ENCODE data around the gene ASAP3.

The ASAP3 gene

DNA sequence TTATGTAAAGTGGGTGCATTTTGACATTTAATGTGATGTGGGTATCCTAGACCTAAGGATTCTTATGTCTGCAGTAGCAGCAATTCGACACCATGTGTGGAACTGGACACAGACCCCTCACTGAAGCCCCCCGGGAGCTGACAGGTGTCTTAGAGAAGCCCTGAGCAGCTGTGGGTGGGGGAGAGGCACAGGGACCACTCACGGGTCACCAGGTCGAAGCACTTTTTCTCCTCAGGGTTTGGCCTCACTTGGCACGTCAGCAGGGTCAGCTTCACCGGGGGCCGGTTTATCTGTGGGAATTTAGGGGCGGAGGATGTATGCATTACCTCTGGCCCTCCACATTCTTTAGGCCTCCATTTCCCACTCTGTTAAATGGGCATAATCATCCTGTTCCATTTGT is 45.4 kb downstream of the ASAP3 start:
- Histone ChIP-seq H4K20me1 (ENCODE audit: insufficient read depth, low read length) (0 out of 2 replicates have a peak, but pooled peaks cover 4% of the 10 kb centered on the region), H3K27ac (ENCODE audit: low read length) (no peak overlapping the region), H2AFZ (ENCODE audit: low read depth, low read length) (no peak overlapping the region), H3K36me3 (ENCODE audit: insufficient read depth, low read length) (no peaks in the 10 kb centered on the region), H3K79me2 (ENCODE audit: insufficient read depth, low read length) (no peaks in the 10 kb centered on the region), H3K27me3 (ENCODE audit: insufficient read depth, low read length, poor library complexity) (no peaks in the 10 kb centered on the region), H3K4me1 (ENCODE audit: insufficient read depth, low read length) (no peaks in the 10 kb centered on the region), H3K4me3 (ENCODE audit: low read depth in 1 of 2, low read length in 2 of 2) (no peak overlapping the region), H3K9ac (ENCODE audit: low read depth, low read length) (no peak overlapping the region), H3K4me2 (ENCODE audit: insufficient read depth, low read length) (no peak overlapping the region), H3K9me3 (ENCODE audit: insufficient read depth, low read length, severe bottlenecking) (no peaks in the 10 kb centered on the region)
- no peak for ATAC-seq (ENCODE audit: insufficient read depth, low read depth)
- DNase-seq: no peak
- TF ChIP-seq, protein P1, sequence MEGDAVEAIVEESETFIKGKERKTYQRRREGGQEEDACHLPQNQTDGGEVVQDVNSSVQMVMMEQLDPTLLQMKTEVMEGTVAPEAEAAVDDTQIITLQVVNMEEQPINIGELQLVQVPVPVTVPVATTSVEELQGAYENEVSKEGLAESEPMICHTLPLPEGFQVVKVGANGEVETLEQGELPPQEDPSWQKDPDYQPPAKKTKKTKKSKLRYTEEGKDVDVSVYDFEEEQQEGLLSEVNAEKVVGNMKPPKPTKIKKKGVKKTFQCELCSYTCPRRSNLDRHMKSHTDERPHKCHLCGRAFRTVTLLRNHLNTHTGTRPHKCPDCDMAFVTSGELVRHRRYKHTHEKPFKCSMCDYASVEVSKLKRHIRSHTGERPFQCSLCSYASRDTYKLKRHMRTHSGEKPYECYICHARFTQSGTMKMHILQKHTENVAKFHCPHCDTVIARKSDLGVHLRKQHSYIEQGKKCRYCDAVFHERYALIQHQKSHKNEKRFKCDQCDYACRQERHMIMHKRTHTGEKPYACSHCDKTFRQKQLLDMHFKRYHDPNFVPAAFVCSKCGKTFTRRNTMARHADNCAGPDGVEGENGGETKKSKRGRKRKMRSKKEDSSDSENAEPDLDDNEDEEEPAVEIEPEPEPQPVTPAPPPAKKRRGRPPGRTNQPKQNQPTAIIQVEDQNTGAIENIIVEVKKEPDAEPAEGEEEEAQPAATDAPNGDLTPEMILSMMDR (IDR thresholded peaks at IDR 0.05; ENCODE audit: borderline replicate concordance, extremely low read depth, low read length, poor library complexity, severe bottlenecking): no peak
- no peak for TF ChIP-seq EZH2 (IDR thresholded peaks at IDR 0.05; ENCODE audit: borderline replicate concordance, low read depth, low read length, severe bottlenecking)

DNA sequence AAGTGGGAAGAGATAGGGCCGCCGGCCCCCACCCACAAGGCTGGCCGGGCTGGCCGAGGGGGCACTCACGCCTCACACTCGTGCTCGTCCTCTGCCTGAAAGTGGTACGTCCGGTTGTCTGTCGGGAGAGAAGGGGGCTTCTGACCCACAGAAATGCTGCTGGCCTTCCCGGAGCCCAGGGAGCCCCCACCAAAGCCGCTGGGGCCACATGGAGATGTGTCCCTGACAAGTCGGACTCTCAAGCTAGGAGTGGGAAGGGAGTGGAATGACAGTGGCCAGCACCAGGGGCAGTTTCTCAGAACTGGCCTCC is 46.7 kb downstream of the ASAP3 start:
- Histone ChIP-seq H3K27me3 (ENCODE audit: insufficient read depth, low read length, poor library complexity) (no peaks in the 10 kb centered on the region), H3K4me2 (ENCODE audit: insufficient read depth, low read length) (no peak overlapping the region), H2AFZ (ENCODE audit: low read depth, low read length) (no peak overlapping the region), H3K79me2 (ENCODE audit: insufficient read depth, low read length) (no peaks in the 10 kb centered on the region), H3K27ac (ENCODE audit: low read length) (no peak overlapping the region), H3K9me3 (ENCODE audit: insufficient read depth, low read length, severe bottlenecking) (no peaks in the 10 kb centered on the region), H3K4me1 (ENCODE audit: insufficient read depth, low read length) (no peaks in the 10 kb centered on the region), H4K20me1 (ENCODE audit: insufficient read depth, low read length) (0 out of 2 replicates have a peak, but pooled peaks cover 2% of the 10 kb centered on the region), H3K4me3 (ENCODE audit: low read depth in 1 of 2, low read length in 2 of 2) (no peak overlapping the region), H3K9ac (ENCODE audit: low read depth, low read length) (no peak overlapping the region), H3K36me3 (ENCODE audit: insufficient read depth, low read length) (no peaks in the 10 kb centered on the region)
- DNase-seq (no peak), ATAC-seq (ENCODE audit: insufficient read depth, low read depth) (no peak)
- TF ChIP-seq, protein P1 (IDR thresholded peaks at IDR 0.05; ENCODE audit: borderline replicate concordance, extremely low read depth, low read length, poor library complexity, severe bottlenecking): no peak
- no peak for TF ChIP-seq EZH2 (IDR thresholded peaks at IDR 0.05; ENCODE audit: borderline replicate concordance, low read depth, low read length, severe bottlenecking)

GRCh38 chr1:23436520-23437354 is 47.2 kb downstream of the ASAP3 start:
- H2AFZ ChIP-seq (ENCODE audit: low read depth, low read length): no peak overlapping the region
- H3K27ac ChIP-seq (ENCODE audit: low read length): no peak overlapping the region
- no peak for TF ChIP-seq EZH2 (IDR thresholded peaks at IDR 0.05; ENCODE audit: borderline replicate concordance, low read depth, low read length, severe bottlenecking)
- TF ChIP-seq, protein P1 (IDR thresholded peaks at IDR 0.05; ENCODE audit: borderline replicate concordance, extremely low read depth, low read length, poor library complexity, severe bottlenecking): no peak
- H3K79me2 ChIP-seq (ENCODE audit: insufficient read depth, low read length): no peaks in the 10 kb centered on the region
- no peak for DNase-seq
- H3K4me1 ChIP-seq (ENCODE audit: insufficient read depth, low read length): no peaks in the 10 kb centered on the region
- H3K9me3 ChIP-seq (ENCODE audit: insufficient read depth, low read length, severe bottlenecking): no peaks in the 10 kb centered on the region
- no peak overlapping the region for H3K9ac ChIP-seq (ENCODE audit: low read depth, low read length)
- H4K20me1 ChIP-seq (ENCODE audit: insufficient read depth, low read length): no peaks in the 10 kb centered on the region
- no peaks in the 10 kb centered on the region for H3K36me3 ChIP-seq (ENCODE audit: insufficient read depth, low read length)
- no peak overlapping the region for H3K4me3 ChIP-seq (ENCODE audit: low read depth in 1 of 2, low read length in 2 of 2)
- ATAC-seq (ENCODE audit: insufficient read depth, low read depth): no peak
- no peaks in the 10 kb centered on the region for H3K27me3 ChIP-seq (ENCODE audit: insufficient read depth, low read length, poor library complexity)
- H3K4me2 ChIP-seq (ENCODE audit: insufficient read depth, low read length): no peak overlapping the region
